Natural killer cell (primary cell): ENCODE measurements around the gene ARSB. TPM values are rescaled to one million over a fixed set of nuclear protein-coding genes. Genes with fewer than 3 reads are reported as not detected.

Experiments
- ATAC-seq, 3 donors: fragments of 150-1000 bp in 2 of 3; fragments of 200-7000 bp in 1 of 3; cut with Tn5 transposase; 1 replicate in 1 of 3; 2 replicates in 2 of 3; pipeline ENCODE4 v1.10.0; 2021; ENCODE audit warnings: mild to moderate bottlenecking in 2 of 3, moderate library complexity in 2 of 3
- DNase-seq, 2 donors: peaks; one replicate each; pipeline versions ENCODE4 v3.0.0 to v3.0.0-alpha.2; 2013 to 2021; ENCODE audit warnings: mixed read lengths in 1 of 2
- H3K27ac ChIP-seq: one replicate; pipeline ENCODE4 v1.5.1; 2013; ENCODE audit warnings: mild to moderate bottlenecking, low read length
- H3K27me3 ChIP-seq: one replicate; pipeline ENCODE4 v1.6.1; 2013; ENCODE audit warnings: low read length; ENCODE audit not compliant: control insufficient read depth, insufficient read depth
- H3K36me3 ChIP-seq: one replicate; pipeline ENCODE4 v1.6.1; 2013; ENCODE audit warnings: low read length; ENCODE audit not compliant: control insufficient read depth, insufficient read depth
- H3K4me1 ChIP-seq: one replicate; pipeline ENCODE4 v1.6.1; 2013; ENCODE audit warnings: low read length; ENCODE audit not compliant: control insufficient read depth, insufficient read depth
- H3K4me3 ChIP-seq: one replicate; pipeline ENCODE4 v1.5.1; 2013; ENCODE audit warnings: low read length
- H3K9me3 ChIP-seq: one replicate; pipeline ENCODE4 v1.6.1; 2013; ENCODE audit warnings: low read length; ENCODE audit not compliant: control insufficient read depth, insufficient read depth
- H3K27ac Mint-ChIP-seq, 2 donors: one replicate each; pipeline ENCODE4 v1.8.0; 2022; ENCODE audit warnings: mild to moderate bottlenecking in 2 of 2, mixed read lengths in 2 of 2, moderate library complexity in 1 of 2
- H3K27me3 Mint-ChIP-seq, 2 donors: one replicate each; pipeline ENCODE4 v1.8.0; 2022; ENCODE audit warnings: low read depth in 2 of 2, mixed read lengths in 2 of 2
- H3K36me3 Mint-ChIP-seq: one replicate; pipeline ENCODE4 v1.8.0; 2022; ENCODE audit warnings: mixed read lengths
- H3K4me1 Mint-ChIP-seq, 2 donors: one replicate each; pipeline ENCODE4 v1.8.0; 2022; ENCODE audit warnings: mixed read lengths in 2 of 2
- H3K4me3 Mint-ChIP-seq: one replicate; pipeline ENCODE4 v1.8.0; 2022; ENCODE audit warnings: mild to moderate bottlenecking, moderate library complexity, mixed read lengths
- H3K9me3 Mint-ChIP-seq, 2 donors: one replicate each; pipeline ENCODE4 v1.8.0; 2022; ENCODE audit warnings: mixed read lengths in 2 of 2
- CTCF ChIP-seq: fragments of 200-600 bp; IDR thresholded peaks from one replicate; pipeline ENCODE4 v1.8.0; 2022; ENCODE audit warnings: antibody characterized with exemption
- WGBS: methylation state at CpG from one replicate; pipeline ENCODE4 v1.1.7; 2013; ENCODE audit warnings: missing lambda C conversion rate; ENCODE audit not compliant: insufficient coverage; 5-methylcytosine and 5-hydroxymethylcytosine counted together
- intact Hi-C: fragments of 100-400 bp; cut with micrococcal nuclease; formaldehyde crosslinking; loops from one replicate; pipeline ENCODE4 v1.14.2; 2022
- total RNA-seq, 4 donors: library from RNA; stranded (reverse); fragments of 120-200 nt in 1 of 4; gene quantifications; one replicate each; pipeline versions ENCODE4 v1.2.3 to v1.2.4, GENCODE V29; 2013 to 2022

Gene ARSB
- total RNA-seq, 3 donors from 2014 or later (not counting 1 experiment from before 2014, with no cell fraction given), result 8.6 to 12.8 (median 8.9) TPM

- no peak overlapping the region for H3K27ac Mint-ChIP-seq
- no peaks in the 10 kb centered on the region for H3K9me3 ChIP-seq
- no peaks in the 10 kb centered on the region for H3K4me1 Mint-ChIP-seq
- peaks cover 4% of the 10 kb centered on the region for H3K27me3 ChIP-seq
- intact Hi-C loops, result no loop called here
- no peaks in the 10 kb centered on the region for H3K36me3 ChIP-seq
- no peak for ATAC-seq
- no peaks in the 10 kb centered on the region for H3K9me3 Mint-ChIP-seq
- TF ChIP-seq CTCF, result no peak
- H3K4me3 ChIP-seq, result no peak overlapping the region
- peaks cover 5% of the 10 kb centered on the region for H3K36me3 Mint-ChIP-seq
- H3K4me3 Mint-ChIP-seq, result no peak overlapping the region
- H3K4me1 ChIP-seq, result no peaks in the 10 kb centered on the region
- DNase-seq, result no peak
- no peak overlapping the region for H3K27ac ChIP-seq
- WGBS, result 100% methylated on average over 2 of the region's 6 CpGs
- H3K27me3 Mint-ChIP-seq, result peaks cover 18 to 46% of the 10 kb centered on the region in 2 donors
These were observed 21.0 kb upstream of the ARSB start for GRCh38 chr5:79005936-79006631.

GRCh38 chr5:79005151-79005550, 20.0 kb upstream of the ARSB start:
- no peaks in the 10 kb centered on the region for H3K4me1 Mint-ChIP-seq
- ATAC-seq (no peak), DNase-seq (no peak)
- H3K4me3 Mint-ChIP-seq, result no peak overlapping the region
- no peak overlapping the region for H3K27ac ChIP-seq
- intact Hi-C loops, result no loop called here
- H3K36me3 ChIP-seq, result no peaks in the 10 kb centered on the region
- no peaks in the 10 kb centered on the region for H3K4me1 ChIP-seq
- TF ChIP-seq CTCF, result no peak
- H3K9me3 ChIP-seq, result no peaks in the 10 kb centered on the region
- H3K9me3 Mint-ChIP-seq, result no peaks in the 10 kb centered on the region
- peaks cover 21 to 46% of the 10 kb centered on the region in 2 donors for H3K27me3 Mint-ChIP-seq
- H3K27me3 ChIP-seq, result peaks cover 4% of the 10 kb centered on the region
- H3K27ac Mint-ChIP-seq, result no peak overlapping the region
- 88% methylated on average over 2 of the region's 4 CpGs for WGBS
- peaks cover 5% of the 10 kb centered on the region for H3K36me3 Mint-ChIP-seq
- no peak overlapping the region for H3K4me3 ChIP-seq

- ATAC-seq (no peak), DNase-seq (no peak)
- H3K27ac ChIP-seq, result no peak overlapping the region
- no peaks in the 10 kb centered on the region for H3K36me3 ChIP-seq
- Mint-ChIP-seq H3K27me3 (peaks cover 19 to 35% of the 10 kb centered on the region in 2 donors), H3K4me3 (no peak overlapping the region), H3K27ac (no peak overlapping the region), H3K4me1 (no peaks in the 10 kb centered on the region), H3K9me3 (no peaks in the 10 kb centered on the region), H3K36me3 (peaks cover 5% of the 10 kb centered on the region)
- peaks cover 2% of the 10 kb centered on the region for H3K27me3 ChIP-seq
- WGBS, result 88% methylated on average over 1 of the region's 1 CpG
- intact Hi-C loops, result no loop called here
- TF ChIP-seq CTCF, result no peak
- no peaks in the 10 kb centered on the region for H3K4me1 ChIP-seq
- no peaks in the 10 kb centered on the region for H3K9me3 ChIP-seq
- no peak overlapping the region for H3K4me3 ChIP-seq
These were observed 17.3 kb upstream of the ARSB start for GRCh38 chr5:79002374-79002773.

- no peaks in the 10 kb centered on the region for H3K4me1 ChIP-seq
- intact Hi-C loops, result no loop called here
- no peak for ATAC-seq
- DNase-seq, result no peak
- Mint-ChIP-seq H3K27me3 (peaks cover 16 to 35% of the 10 kb centered on the region in 2 donors), H3K27ac (no peak overlapping the region), H3K4me1 (no peaks in the 10 kb centered on the region), H3K9me3 (no peaks in the 10 kb centered on the region), H3K36me3 (peaks cover 5% of the 10 kb centered on the region), H3K4me3 (no peak overlapping the region)
- no peak overlapping the region for H3K27ac ChIP-seq
- no peaks in the 10 kb centered on the region for H3K9me3 ChIP-seq
- peaks cover 1% of the 10 kb centered on the region for H3K27me3 ChIP-seq
- H3K36me3 ChIP-seq, result no peaks in the 10 kb centered on the region
- TF ChIP-seq CTCF, result no peak
- H3K4me3 ChIP-seq, result no peak overlapping the region
These were observed 16.4 kb upstream of the ARSB start for GRCh38 chr5:79001471-79001870.
